A549 (cell line): ENCODE results near the gene TPSG1.

Experiments used
- BHLHE40 ChIP-seq: IDR thresholded peaks from 2 replicates; pipeline ENCODE4 v1.6.1; 2012; ENCODE audit warnings: low read depth, low read length, inconsistent platforms
- CEBPB ChIP-seq, 2 experiments: fragments of >200 bp in 1 of 2; sonication (Bioruptor Twin) in 1 of 2; formaldehyde crosslinking in 1 of 2; IDR thresholded peaks; 2 replicates each; pipeline ENCODE4 v1.6.1; 2012 to 2016
- FOSB ChIP-seq: fragments of 250-450 bp; sonication (Bioruptor Pico); IDR thresholded peaks from 2 replicates; pipeline ENCODE4 v1.5.0; 2020; ENCODE audit warnings: mild to moderate bottlenecking, moderate library complexity
- POLR2A ChIP-seq: IDR thresholded peaks from 2 replicates; pipeline ENCODE4 v1.6.1; 2012; ENCODE audit warnings: mild to moderate bottlenecking, low read length
- RFX5 ChIP-seq: fragments of 450-650 bp; IDR thresholded peaks from 2 replicates; pipeline ENCODE4 v1.7.1; 2014; ENCODE audit warnings: antibody characterized with exemption, mild to moderate bottlenecking, moderate library complexity
- TF ChIP-seq, protein P1 (sequence below): fragments of >200 bp; sonication (Bioruptor Twin); formaldehyde crosslinking; IDR thresholded peaks from 3 replicates; pipeline ENCODE4 v1.5.1; 2016

DNA sequence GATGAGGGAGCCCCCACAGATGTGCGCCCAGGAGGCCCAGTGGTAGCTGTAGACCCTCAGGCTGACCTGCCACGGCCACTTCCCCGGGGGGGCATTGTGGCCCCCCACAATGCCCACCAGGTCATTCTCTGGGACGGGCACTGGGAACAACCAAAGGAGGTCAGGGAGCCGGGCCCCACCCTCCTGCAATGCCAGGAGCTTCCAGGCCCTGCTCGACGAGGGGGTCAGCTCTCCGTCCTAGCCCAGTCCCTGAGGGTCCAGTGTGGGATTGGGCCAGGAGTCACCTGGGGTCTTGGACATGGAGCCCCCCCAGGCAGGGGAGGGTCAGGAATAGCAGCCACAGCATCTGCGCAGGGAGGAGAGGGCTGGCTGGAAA, 37.8 kb upstream of the TPSG1 start:
- TF ChIP-seq RFX5 (no peak), CEBPB (IDR thresholded peaks at IDR 0.05) (no peak), POLR2A (no peak), BHLHE40 (no peak), FOSB (no peak)
- TF ChIP-seq, protein P1, sequence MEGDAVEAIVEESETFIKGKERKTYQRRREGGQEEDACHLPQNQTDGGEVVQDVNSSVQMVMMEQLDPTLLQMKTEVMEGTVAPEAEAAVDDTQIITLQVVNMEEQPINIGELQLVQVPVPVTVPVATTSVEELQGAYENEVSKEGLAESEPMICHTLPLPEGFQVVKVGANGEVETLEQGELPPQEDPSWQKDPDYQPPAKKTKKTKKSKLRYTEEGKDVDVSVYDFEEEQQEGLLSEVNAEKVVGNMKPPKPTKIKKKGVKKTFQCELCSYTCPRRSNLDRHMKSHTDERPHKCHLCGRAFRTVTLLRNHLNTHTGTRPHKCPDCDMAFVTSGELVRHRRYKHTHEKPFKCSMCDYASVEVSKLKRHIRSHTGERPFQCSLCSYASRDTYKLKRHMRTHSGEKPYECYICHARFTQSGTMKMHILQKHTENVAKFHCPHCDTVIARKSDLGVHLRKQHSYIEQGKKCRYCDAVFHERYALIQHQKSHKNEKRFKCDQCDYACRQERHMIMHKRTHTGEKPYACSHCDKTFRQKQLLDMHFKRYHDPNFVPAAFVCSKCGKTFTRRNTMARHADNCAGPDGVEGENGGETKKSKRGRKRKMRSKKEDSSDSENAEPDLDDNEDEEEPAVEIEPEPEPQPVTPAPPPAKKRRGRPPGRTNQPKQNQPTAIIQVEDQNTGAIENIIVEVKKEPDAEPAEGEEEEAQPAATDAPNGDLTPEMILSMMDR: no peak
